ENCODE results near the gene IL18. TPM values are rescaled to one million over a fixed set of nuclear protein-coding genes. Genes with fewer than 3 reads are reported as not detected.

IL18 gene
- total RNA-seq, 2 experiments from 2014 or later = not detected

DNA sequence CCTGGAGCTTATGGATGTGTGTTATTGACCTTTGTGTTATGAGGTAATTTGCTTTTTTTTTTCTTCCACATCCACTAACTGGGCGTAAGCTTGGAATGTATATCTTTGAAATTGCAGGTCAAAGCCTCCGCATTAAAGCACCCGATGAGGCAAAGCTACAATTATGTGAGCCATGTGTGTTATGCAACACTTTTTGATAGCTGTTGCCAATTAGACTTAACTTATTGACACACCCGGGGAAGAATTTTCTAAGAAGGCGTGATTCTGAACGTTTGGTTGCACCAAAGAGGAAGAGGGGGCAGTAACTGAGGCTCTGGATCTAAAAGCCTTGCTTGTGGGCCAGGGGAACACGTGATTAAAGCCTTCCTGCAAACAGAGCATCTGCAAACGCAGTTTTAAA lies 2.7 kb upstream of the IL18 start:
- no peak for DNase-seq (ENCODE audit: low spot score)
- no peak overlapping the region for H2AFZ ChIP-seq (ENCODE audit: low read length)
- no peaks in the 10 kb centered on the region for H3K4me1 ChIP-seq (ENCODE audit: insufficient read depth, low read length, poor library complexity, severe bottlenecking)
- CTCF ChIA-PET (ENCODE audit: unreplicated experiment) = no interaction called here
- TF ChIP-seq, protein P1, sequence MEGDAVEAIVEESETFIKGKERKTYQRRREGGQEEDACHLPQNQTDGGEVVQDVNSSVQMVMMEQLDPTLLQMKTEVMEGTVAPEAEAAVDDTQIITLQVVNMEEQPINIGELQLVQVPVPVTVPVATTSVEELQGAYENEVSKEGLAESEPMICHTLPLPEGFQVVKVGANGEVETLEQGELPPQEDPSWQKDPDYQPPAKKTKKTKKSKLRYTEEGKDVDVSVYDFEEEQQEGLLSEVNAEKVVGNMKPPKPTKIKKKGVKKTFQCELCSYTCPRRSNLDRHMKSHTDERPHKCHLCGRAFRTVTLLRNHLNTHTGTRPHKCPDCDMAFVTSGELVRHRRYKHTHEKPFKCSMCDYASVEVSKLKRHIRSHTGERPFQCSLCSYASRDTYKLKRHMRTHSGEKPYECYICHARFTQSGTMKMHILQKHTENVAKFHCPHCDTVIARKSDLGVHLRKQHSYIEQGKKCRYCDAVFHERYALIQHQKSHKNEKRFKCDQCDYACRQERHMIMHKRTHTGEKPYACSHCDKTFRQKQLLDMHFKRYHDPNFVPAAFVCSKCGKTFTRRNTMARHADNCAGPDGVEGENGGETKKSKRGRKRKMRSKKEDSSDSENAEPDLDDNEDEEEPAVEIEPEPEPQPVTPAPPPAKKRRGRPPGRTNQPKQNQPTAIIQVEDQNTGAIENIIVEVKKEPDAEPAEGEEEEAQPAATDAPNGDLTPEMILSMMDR (conservative IDR thresholded peaks at IDR 0.05; ENCODE audit: low read length) = no peak
- TF ChIP-seq EZH2phosphoT487 (IDR thresholded peaks at IDR 0.05; ENCODE audit: borderline replicate concordance, low read depth, low read length) = no peak
- no peak overlapping the region for H3K27ac ChIP-seq (ENCODE audit: low read depth, low read length, poor library complexity, severe bottlenecking)
- no peaks in the 10 kb centered on the region for H3K36me3 ChIP-seq (ENCODE audit: insufficient read depth, low read length)
- POLR2A ChIA-PET = interaction anchor here (0.7 kb wide), 1 partner anchor 830 kb away, joined by 3 read pairs; no protein-coding TSS in a partner anchor
- no peaks in the 10 kb centered on the region for H3K9me3 ChIP-seq (ENCODE audit: low read length)
- no peaks in the 10 kb centered on the region for H4K20me1 ChIP-seq (ENCODE audit: insufficient read depth, low read length)
- no TSS peak for BruUV-seq (replicated peaks)
- no peak overlapping the region for H3K4me3 ChIP-seq (ENCODE audit: low read depth, low read length, poor library complexity, severe bottlenecking)
- H3K4me2 ChIP-seq (ENCODE audit: low read length) = no peak overlapping the region
- no peaks in the 10 kb centered on the region for H3K9me2 ChIP-seq (ENCODE audit: insufficient read depth, low read length)
- intact Hi-C loops (cut with micrococcal nuclease; ENCODE audit: unreplicated experiment) = no loop called here
- H3K79me2 ChIP-seq (ENCODE audit: insufficient read depth, low read depth, low read length) = no peaks in the 10 kb centered on the region

DNA sequence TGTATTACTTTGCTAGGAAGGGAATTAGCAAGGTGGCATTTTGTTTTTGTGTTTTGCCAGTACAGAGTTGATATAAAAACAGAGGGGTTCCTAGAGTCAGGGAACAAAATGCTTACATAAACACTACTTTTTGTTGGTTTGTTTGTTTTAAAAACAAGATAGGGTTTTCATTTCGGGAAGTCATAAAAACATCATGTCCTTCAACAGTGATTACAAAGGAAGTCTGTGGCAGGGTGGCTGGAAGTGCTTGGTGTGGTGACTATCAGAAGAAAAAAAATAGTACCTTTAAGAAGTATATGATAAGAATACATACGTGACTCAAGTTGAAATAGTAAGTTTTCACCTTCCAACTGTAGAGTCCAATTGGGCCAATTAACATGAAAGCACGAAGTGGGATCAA lies 1.2 kb upstream of the IL18 start:
- CTCF ChIA-PET (ENCODE audit: unreplicated experiment) = no interaction called here

More for the DNA sequence above, 1.2 kb upstream of the IL18 start:
- TF ChIP-seq, protein P1 (conservative IDR thresholded peaks at IDR 0.05; ENCODE audit: low read length) = no peak
- TF ChIP-seq EZH2phosphoT487 (IDR thresholded peaks at IDR 0.05; ENCODE audit: borderline replicate concordance, low read depth, low read length) = no peak
- DNase-seq (ENCODE audit: low spot score) = no peak
- Histone ChIP-seq H3K4me3 (ENCODE audit: low read depth, low read length, poor library complexity, severe bottlenecking) (no peak overlapping the region), H4K20me1 (ENCODE audit: insufficient read depth, low read length) (no peaks in the 10 kb centered on the region), H3K9me2 (ENCODE audit: insufficient read depth, low read length) (no peaks in the 10 kb centered on the region), H3K4me1 (ENCODE audit: insufficient read depth, low read length, poor library complexity, severe bottlenecking) (no peaks in the 10 kb centered on the region), H3K36me3 (ENCODE audit: insufficient read depth, low read length) (no peaks in the 10 kb centered on the region), H2AFZ (ENCODE audit: low read length) (no peak overlapping the region), H3K79me2 (ENCODE audit: insufficient read depth, low read depth, low read length) (no peaks in the 10 kb centered on the region), H3K27ac (ENCODE audit: low read depth, low read length, poor library complexity, severe bottlenecking) (no peak overlapping the region), H3K9me3 (ENCODE audit: low read length) (no peaks in the 10 kb centered on the region), H3K4me2 (ENCODE audit: low read length) (no peak overlapping the region)
- intact Hi-C loops (cut with micrococcal nuclease; ENCODE audit: unreplicated experiment) = no loop called here
- POLR2A ChIA-PET = no interaction called here
- no TSS peak for BruUV-seq (replicated peaks)

All from OCI-LY7 (cell line).